GM19240 (cell line): ENCODE measurements around the gene NUDT1.

Experiments
- DNase-seq: peaks from one replicate; pipeline ENCODE4 v3.0.0; 2011; ENCODE audit warnings: low spot score; ENCODE audit not compliant: insufficient read length

NUDT1 gene

DNA sequence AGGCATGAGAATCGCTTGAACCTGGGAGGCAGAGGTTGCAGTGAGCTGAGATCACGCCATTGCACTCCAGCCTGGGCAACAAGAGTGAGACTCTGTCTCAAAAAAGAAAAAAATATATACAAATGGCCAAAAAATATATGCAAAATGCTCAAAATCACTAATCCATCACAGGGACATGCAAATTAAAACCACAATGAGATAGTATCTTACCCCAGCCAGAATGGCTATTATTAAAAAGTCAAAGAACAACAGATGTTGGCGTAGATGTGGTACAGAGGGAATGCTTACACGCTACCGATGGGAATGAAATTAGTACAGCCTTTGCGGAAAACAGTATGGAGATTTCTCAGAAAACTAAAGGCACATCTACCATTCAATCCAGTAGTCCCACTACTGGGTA, 54.8 kb downstream of the NUDT1 start:
- no peak for DNase-seq

DNA sequence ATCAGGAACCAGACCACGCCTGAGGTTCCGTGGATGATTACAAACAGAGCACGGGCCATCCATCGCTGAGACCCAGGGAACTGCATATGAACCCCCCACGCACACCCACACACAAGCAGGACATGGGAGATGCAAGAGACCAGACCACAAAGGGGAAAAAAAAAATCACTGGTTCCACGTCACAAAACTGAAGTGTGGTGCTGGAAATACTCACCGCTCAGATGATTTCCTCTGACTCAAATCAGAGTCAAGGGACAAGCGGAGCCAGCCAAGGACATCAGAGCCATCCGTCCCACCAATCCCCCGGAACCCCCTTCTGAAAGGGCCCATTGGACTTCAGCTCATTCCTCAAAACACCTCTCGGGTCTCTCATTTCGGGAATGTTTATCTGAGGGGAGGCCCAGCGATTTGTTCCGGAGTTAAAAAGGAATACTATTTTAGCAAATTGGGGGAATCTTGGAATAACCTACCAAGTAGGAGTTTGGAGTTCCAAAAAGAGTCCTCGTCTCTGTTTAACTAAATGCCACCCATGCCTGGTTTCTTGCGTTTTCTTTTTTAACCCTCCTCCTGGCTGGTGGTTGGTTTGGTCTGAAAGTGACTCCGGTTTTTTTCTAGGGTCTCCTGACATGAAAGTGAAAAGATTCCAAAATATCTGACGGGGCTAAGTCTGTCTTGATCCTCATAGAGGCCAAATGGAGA, 57.3 kb downstream of the NUDT1 start:
- peak; percentile 53 for DNase-seq

DNA sequence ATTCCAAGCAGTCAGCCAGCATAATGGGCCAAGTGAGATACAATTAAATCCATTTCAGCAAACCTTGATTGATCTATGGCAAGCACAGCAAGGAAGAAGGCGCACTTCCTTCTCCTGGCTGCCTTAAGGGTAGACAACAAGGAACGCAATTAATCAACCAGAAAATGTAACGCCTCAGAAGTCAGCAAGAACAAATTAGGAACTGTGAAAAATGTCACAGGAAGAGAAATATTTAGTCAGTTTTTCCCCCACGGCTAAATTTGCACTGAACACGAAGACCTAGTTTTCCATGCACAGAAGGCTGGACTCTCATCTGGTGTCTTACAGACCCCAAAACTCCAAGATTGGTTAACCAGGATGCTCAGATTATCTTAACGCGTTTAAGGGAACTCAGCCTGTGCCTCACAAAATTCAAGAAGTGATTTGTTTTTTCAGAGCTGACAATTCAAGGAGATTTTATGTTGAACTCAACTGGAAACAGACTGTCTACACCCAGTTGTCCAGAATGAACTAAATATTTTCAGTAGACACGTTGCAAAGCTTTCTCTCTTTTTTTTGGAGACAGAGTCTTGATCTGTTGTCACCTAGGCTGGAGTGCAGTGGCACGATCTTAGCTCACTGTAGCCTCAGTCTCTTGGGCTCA, 58.0 kb downstream of the NUDT1 start:
- DNase-seq = no peak
